HCT116 (cell line): ENCODE measurements around the gene CCDC24. TPM values are rescaled to one million over a fixed set of nuclear protein-coding genes. Genes with fewer than 3 reads are reported as not detected.

Experiments used
- ATAC-seq: fragments of 200-7000 bp; cut with Tn5 transposase; 2 replicates; pipeline ENCODE4 v1.9.1; 2020; ENCODE audit warnings: mild to moderate bottlenecking, moderate library complexity
- BruUV-seq: library from RNA; stranded (reverse); fragments of 400-500 nt; replicated peaks from 2 replicates; lab custom pipeline; 2021; lab: Mats Ljungman, UMichigan
- CTCF ChIA-PET: fragments of 300-600 bp; sonication (Branson Sonifier 250); formaldehyde crosslinking; loops from one replicate; lab custom pipeline; 2021; ENCODE audit warnings: antibody characterized with exemption; lab: Charles Lee
- POLR2A ChIA-PET: fragments of 300-600, 350-600 bp; sonication (Branson Sonifier 250); formaldehyde crosslinking; loops from one replicate; lab custom pipeline; 2021; ENCODE audit warnings: antibody characterized with exemption; lab: Charles Lee
- RAD21 ChIA-PET, 2 experiments: fragments of 300-600 bp; sonication (Branson Sonifier 250); formaldehyde crosslinking; loops; one replicate each; lab custom pipeline; 2023; ENCODE audit warnings: low total read pairs in 2 of 2; ENCODE audit not compliant: uncharacterized antibody in 2 of 2, unreplicated experiment in 2 of 2, low non-redundant PET in 1 of 2; lab: Charles Lee
- DNase-seq: peaks from one replicate; pipeline ENCODE4 v3.0.0-alpha.2; 2010; ENCODE audit warnings: low read depth, low spot score
- H2AFZ ChIP-seq: fragments of 200-600 bp; shearing (Covaris generic), sonication (generic); 2 replicates; pipeline ENCODE4 v1.6.1; 2017; ENCODE audit warnings: low read depth, mixed run types, mixed read lengths, antibody characterized with exemption, low read length; ENCODE audit not compliant: poor library complexity, severe bottlenecking
- H3K27ac ChIP-seq: 2 replicates; pipeline ENCODE4 v1.5.1; 2012; ENCODE audit warnings: low read depth, low read length
- H3K27me3 ChIP-seq: fragments of 200-600 bp; sonication (generic); 2 replicates; pipeline ENCODE4 v1.6.1; 2016; ENCODE audit warnings: mixed run types, low read length, mixed read lengths; ENCODE audit not compliant: insufficient read depth
- H3K36me3 ChIP-seq, 2 experiments: fragments of 200-500 bp in 1 of 2; fragments of 200-600 bp in 1 of 2; sonication (Bioruptor generic) in 1 of 2; sonication (generic) in 1 of 2; 2 replicates each; pipeline versions ENCODE4 v1.5.1 to v1.6.1; 2014 to 2016; ENCODE audit warnings: low read length in 2 of 2, inconsistent platforms in 1 of 2, mixed read lengths in 1 of 2, mixed run types in 1 of 2; ENCODE audit not compliant: insufficient read depth in 2 of 2, control insufficient read depth in 1 of 2
- H3K4me1 ChIP-seq, 2 experiments: fragments of 200-600 bp in 1 of 2; sonication (generic) in 1 of 2; 2 replicates each; pipeline versions ENCODE4 v1.5.1 to v1.6.1; 2012 to 2017; ENCODE audit warnings: low read length in 2 of 2, inconsistent platforms in 1 of 2, mild to moderate bottlenecking in 1 of 2, mixed read lengths in 1 of 2, mixed run types in 1 of 2, moderate library complexity in 1 of 2; ENCODE audit not compliant: insufficient read depth in 2 of 2, control insufficient read depth in 1 of 2
- H3K4me2 ChIP-seq: fragments of 200-600 bp; sonication (generic); 2 replicates; pipeline ENCODE4 v1.6.1; 2017; ENCODE audit warnings: mixed run types, low read length, mixed read lengths
- H3K4me3 ChIP-seq, 2 experiments: fragments of 200-600 bp in 1 of 2; sonication (generic) in 1 of 2; replicated peaks in 1 of 2; 2 replicates each; pipeline ENCODE4 v1.5.1; 2011 to 2016; ENCODE audit warnings: low read length in 2 of 2, control low read depth in 1 of 2, low read depth in 1 of 2, mild to moderate bottlenecking in 1 of 2, mixed read lengths in 1 of 2, mixed run types in 1 of 2
- H3K79me2 ChIP-seq: fragments of 200-600 bp; sonication (generic); 2 replicates; pipeline ENCODE4 v1.6.1; 2017; ENCODE audit warnings: mild to moderate bottlenecking, mixed run types, low read length, moderate library complexity, mixed read lengths; ENCODE audit not compliant: insufficient read depth
- H3K9ac ChIP-seq: fragments of 200-600 bp; sonication (generic); 2 replicates; pipeline ENCODE4 v1.6.1; 2016; ENCODE audit warnings: low read length, mixed read lengths
- H3K9me2 ChIP-seq: fragments of 200-600 bp; sonication (generic), shearing (Covaris generic); 2 replicates; pipeline ENCODE4 v1.6.1; 2017; ENCODE audit warnings: mixed run types, mild to moderate bottlenecking, moderate library complexity; ENCODE audit not compliant: insufficient read depth
- H3K9me3 ChIP-seq, 2 experiments: fragments of 200-500 bp in 1 of 2; fragments of 200-600 bp in 1 of 2; sonication (Bioruptor generic) in 1 of 2; sonication (generic) in 1 of 2; 2 replicates each; pipeline ENCODE4 v1.6.1; 2014 to 2017; ENCODE audit warnings: low read length in 2 of 2, mixed read lengths in 2 of 2, inconsistent platforms in 1 of 2, low read depth in 1 of 2, mild to moderate bottlenecking in 1 of 2, mixed run types in 1 of 2, moderate library complexity in 1 of 2; ENCODE audit not compliant: control insufficient read depth in 1 of 2, insufficient read depth in 1 of 2
- H4K20me1 ChIP-seq: fragments of 200-600 bp; sonication (generic), shearing (Covaris generic); 2 replicates; pipeline ENCODE4 v1.6.1; 2017; ENCODE audit warnings: mixed run types, mild to moderate bottlenecking, moderate library complexity; ENCODE audit not compliant: insufficient read depth
- CBX3 ChIP-seq: IDR thresholded peaks from 2 replicates; pipeline ENCODE4 v1.6.1; 2012; ENCODE audit warnings: low read depth
- CEBPB ChIP-seq: IDR thresholded peaks from 2 replicates; pipeline ENCODE4 v1.6.1; 2012; ENCODE audit warnings: low read depth
- ELF1 ChIP-seq: IDR thresholded peaks from 2 replicates; pipeline ENCODE4 v1.6.1; 2012; ENCODE audit warnings: low read depth, borderline replicate concordance
- EZH2phosphoT487 ChIP-seq: fragments of 200-600 bp; IDR thresholded peaks from 2 replicates; pipeline ENCODE4 v1.6.1; 2018; ENCODE audit warnings: antibody characterized with exemption, borderline replicate concordance
- JUND ChIP-seq: IDR thresholded peaks from 2 replicates; pipeline ENCODE4 v1.6.1; 2012
- POLR2A ChIP-seq: IDR thresholded peaks from 2 replicates; pipeline ENCODE4 v1.7.0; 2011; ENCODE audit warnings: borderline replicate concordance; ENCODE audit not compliant: insufficient read depth, insufficient read length; ENCODE audit errors: extremely low read depth
- POLR2AphosphoS5 ChIP-seq: IDR thresholded peaks from 2 replicates; pipeline ENCODE4 v1.6.1; 2011; ENCODE audit warnings: mild to moderate bottlenecking, low read depth, low read length, moderate library complexity
- RAD21 ChIP-seq: IDR thresholded peaks from 2 replicates; pipeline ENCODE4 v1.6.1; 2012; ENCODE audit warnings: low read depth, mild to moderate bottlenecking
- SP1 ChIP-seq: IDR thresholded peaks from 2 replicates; pipeline ENCODE4 v1.6.1; 2012; ENCODE audit warnings: low read depth
- SRF ChIP-seq: IDR thresholded peaks from 2 replicates; pipeline ENCODE4 v1.6.1; 2012; ENCODE audit warnings: low read depth
- ZNF274 ChIP-seq: fragments of 200-500 bp; sonication (Bioruptor generic); IDR thresholded peaks from 2 replicates; pipeline ENCODE4 v1.6.1; 2014; ENCODE audit warnings: mild to moderate bottlenecking, low read depth, low read length, inconsistent platforms
- intact Hi-C: fragments of 100-400 bp; cut with micrococcal nuclease; formaldehyde crosslinking; loops from 2 replicates; pipeline ENCODE4 v1.10.0; 2022
- total RNA-seq: library from RNA; stranded (reverse); gene quantifications from one replicate; pipeline ENCODE4 v1.2.1, GENCODE V29; 2021; ENCODE audit not compliant: unreplicated experiment
- TF ChIP-seq, protein P1 (sequence below), 3 experiments: fragments of 200-600 bp in 1 of 3; sonication (generic) in 1 of 3; IDR thresholded peaks in 2 of 3; conservative IDR thresholded peaks in 1 of 3; 2 replicates each; pipeline ENCODE4 v1.5.1; 2012 to 2017; ENCODE audit warnings: low read depth in 2 of 3, low read length in 2 of 3, antibody characterized with exemption in 1 of 3, borderline replicate concordance in 1 of 3, control low read depth in 1 of 3, mild to moderate bottlenecking in 1 of 3, mixed read lengths in 1 of 3, mixed run types in 1 of 3, moderate library complexity in 1 of 3; ENCODE audit not compliant: insufficient read depth in 1 of 3
- TF ChIP-seq, protein P2 (sequence below): IDR thresholded peaks from 2 replicates; pipeline ENCODE4 v1.6.1; 2012
- TF ChIP-seq, protein P3 (sequence below): IDR thresholded peaks from 2 replicates; pipeline ENCODE4 v1.6.1; 2012
- TF ChIP-seq, protein P4 (sequence below): IDR thresholded peaks from 2 replicates; pipeline ENCODE4 v1.6.1; 2012; ENCODE audit warnings: low read depth

CCDC24 gene
- total RNA-seq, 1 experiment from 2014 or later: 23.3 TPM

DNA sequence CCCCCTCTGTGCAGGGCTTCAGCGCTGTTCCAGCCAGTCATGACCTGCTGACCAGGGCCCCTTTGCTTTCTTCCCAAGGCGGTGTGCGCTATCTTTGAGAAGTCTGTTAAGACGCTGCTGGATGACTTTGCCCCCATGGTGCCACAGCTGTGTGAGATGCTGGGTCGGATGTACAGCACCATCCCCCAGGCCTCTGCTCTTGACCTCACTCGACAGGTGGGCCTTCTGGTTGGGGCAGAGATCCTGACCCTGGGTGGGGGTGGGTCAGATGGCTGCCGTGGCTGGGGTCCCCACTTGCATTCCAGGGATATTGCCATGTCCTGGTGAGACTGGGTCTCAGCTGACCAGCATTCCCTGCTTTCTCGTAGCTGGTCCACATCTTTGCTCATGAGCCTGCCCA is 30.6 kb upstream of the CCDC24 start:
- H3K36me3 ChIP-seq: peaks cover 0 to 4% of the 10 kb centered on the region in 2 experiments; a peak in 2 of 4 replicates
- no peak for TF ChIP-seq RAD21
- TF ChIP-seq, protein P1, sequence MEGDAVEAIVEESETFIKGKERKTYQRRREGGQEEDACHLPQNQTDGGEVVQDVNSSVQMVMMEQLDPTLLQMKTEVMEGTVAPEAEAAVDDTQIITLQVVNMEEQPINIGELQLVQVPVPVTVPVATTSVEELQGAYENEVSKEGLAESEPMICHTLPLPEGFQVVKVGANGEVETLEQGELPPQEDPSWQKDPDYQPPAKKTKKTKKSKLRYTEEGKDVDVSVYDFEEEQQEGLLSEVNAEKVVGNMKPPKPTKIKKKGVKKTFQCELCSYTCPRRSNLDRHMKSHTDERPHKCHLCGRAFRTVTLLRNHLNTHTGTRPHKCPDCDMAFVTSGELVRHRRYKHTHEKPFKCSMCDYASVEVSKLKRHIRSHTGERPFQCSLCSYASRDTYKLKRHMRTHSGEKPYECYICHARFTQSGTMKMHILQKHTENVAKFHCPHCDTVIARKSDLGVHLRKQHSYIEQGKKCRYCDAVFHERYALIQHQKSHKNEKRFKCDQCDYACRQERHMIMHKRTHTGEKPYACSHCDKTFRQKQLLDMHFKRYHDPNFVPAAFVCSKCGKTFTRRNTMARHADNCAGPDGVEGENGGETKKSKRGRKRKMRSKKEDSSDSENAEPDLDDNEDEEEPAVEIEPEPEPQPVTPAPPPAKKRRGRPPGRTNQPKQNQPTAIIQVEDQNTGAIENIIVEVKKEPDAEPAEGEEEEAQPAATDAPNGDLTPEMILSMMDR (IDR thresholded peaks at IDR 0.05 in 2 of 3, conservative IDR thresholded peaks at IDR 0.05 in 1 of 3; ENCODE audit: borderline replicate concordance in 1 of 3, insufficient read depth in 1 of 3, low read depth in 2 of 3, low read length in 2 of 3): no peak
- no peak for TF ChIP-seq POLR2AphosphoS5
- no peak for TF ChIP-seq POLR2A
- TF ChIP-seq ZNF274: no peak
- no peak for TF ChIP-seq CEBPB
- TF ChIP-seq, protein P2, sequence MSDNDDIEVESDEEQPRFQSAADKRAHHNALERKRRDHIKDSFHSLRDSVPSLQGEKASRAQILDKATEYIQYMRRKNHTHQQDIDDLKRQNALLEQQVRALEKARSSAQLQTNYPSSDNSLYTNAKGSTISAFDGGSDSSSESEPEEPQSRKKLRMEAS: no peak
- no peak for TF ChIP-seq SRF
- no peak for TF ChIP-seq JUND
- TF ChIP-seq, protein P3, sequence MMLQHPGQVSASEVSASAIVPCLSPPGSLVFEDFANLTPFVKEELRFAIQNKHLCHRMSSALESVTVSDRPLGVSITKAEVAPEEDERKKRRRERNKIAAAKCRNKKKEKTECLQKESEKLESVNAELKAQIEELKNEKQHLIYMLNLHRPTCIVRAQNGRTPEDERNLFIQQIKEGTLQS: no peak
- no peak for TF ChIP-seq CBX3
- no peak for TF ChIP-seq SP1
- TF ChIP-seq ELF1: no peak
- TF ChIP-seq, protein P4, sequence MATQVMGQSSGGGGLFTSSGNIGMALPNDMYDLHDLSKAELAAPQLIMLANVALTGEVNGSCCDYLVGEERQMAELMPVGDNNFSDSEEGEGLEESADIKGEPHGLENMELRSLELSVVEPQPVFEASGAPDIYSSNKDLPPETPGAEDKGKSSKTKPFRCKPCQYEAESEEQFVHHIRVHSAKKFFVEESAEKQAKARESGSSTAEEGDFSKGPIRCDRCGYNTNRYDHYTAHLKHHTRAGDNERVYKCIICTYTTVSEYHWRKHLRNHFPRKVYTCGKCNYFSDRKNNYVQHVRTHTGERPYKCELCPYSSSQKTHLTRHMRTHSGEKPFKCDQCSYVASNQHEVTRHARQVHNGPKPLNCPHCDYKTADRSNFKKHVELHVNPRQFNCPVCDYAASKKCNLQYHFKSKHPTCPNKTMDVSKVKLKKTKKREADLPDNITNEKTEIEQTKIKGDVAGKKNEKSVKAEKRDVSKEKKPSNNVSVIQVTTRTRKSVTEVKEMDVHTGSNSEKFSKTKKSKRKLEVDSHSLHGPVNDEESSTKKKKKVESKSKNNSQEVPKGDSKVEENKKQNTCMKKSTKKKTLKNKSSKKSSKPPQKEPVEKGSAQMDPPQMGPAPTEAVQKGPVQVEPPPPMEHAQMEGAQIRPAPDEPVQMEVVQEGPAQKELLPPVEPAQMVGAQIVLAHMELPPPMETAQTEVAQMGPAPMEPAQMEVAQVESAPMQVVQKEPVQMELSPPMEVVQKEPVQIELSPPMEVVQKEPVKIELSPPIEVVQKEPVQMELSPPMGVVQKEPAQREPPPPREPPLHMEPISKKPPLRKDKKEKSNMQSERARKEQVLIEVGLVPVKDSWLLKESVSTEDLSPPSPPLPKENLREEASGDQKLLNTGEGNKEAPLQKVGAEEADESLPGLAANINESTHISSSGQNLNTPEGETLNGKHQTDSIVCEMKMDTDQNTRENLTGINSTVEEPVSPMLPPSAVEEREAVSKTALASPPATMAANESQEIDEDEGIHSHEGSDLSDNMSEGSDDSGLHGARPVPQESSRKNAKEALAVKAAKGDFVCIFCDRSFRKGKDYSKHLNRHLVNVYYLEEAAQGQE: no peak
- no peak for TF ChIP-seq EZH2phosphoT487
- H3K27ac ChIP-seq: no peak overlapping the region
- no peaks in the 10 kb centered on the region for H3K79me2 ChIP-seq
- no peaks in the 10 kb centered on the region for H3K4me1 ChIP-seq
- no peak overlapping the region for H3K4me3 ChIP-seq
- POLR2A ChIA-PET: no interaction called here
- H3K4me2 ChIP-seq: no peak overlapping the region
- intact Hi-C loops: no loop called here
- RAD21 ChIA-PET: no interaction called here
- no peaks in the 10 kb centered on the region for H3K27me3 ChIP-seq
- BruUV-seq: no TSS peak
- ATAC-seq (no peak), DNase-seq (no peak)
- H3K9me3 ChIP-seq: no peaks in the 10 kb centered on the region
- H4K20me1 ChIP-seq: no peaks in the 10 kb centered on the region
- no peak overlapping the region for H2AFZ ChIP-seq
- CTCF ChIA-PET: no interaction called here
- H3K9me2 ChIP-seq: no peaks in the 10 kb centered on the region
- no peak overlapping the region for H3K9ac ChIP-seq
